ENCODE results near the gene TRIP11. TPM values are rescaled to one million over a fixed set of nuclear protein-coding genes. Genes with fewer than 3 reads are reported as not detected.
A peak's percentile ranks its signal among the peaks of the same experiment; 100 is the strongest.

TRIP11 gene
- total and polyA plus RNA-seq, 2 of the 13 experiments (the other 11 are each of a cell fraction or from before 2014, with no cell fraction given): 10.9 to 32.8 TPM

DNA sequence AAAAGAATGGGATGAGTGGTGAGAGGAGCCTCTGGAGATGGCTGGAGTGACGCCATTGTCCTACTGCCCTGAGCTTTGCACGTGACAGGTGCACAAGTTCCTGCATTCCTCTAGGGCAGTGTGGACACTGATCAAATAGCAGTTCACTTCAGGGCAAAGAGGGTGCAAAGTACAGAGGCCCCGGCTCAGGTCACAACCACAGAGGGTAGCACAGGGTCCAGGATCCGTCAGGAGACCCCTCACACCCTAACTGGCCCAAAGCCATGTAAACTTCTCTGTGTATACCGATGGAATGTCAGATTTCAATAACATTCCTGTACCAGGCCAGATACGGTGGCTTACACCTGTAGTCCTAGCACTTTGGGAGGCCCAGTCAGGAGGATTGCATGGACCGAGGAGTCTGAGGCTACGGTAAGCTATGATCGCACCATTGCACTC, 82.0 kb downstream of the TRIP11 start (continued):
- TF ChIP-seq, protein P1, sequence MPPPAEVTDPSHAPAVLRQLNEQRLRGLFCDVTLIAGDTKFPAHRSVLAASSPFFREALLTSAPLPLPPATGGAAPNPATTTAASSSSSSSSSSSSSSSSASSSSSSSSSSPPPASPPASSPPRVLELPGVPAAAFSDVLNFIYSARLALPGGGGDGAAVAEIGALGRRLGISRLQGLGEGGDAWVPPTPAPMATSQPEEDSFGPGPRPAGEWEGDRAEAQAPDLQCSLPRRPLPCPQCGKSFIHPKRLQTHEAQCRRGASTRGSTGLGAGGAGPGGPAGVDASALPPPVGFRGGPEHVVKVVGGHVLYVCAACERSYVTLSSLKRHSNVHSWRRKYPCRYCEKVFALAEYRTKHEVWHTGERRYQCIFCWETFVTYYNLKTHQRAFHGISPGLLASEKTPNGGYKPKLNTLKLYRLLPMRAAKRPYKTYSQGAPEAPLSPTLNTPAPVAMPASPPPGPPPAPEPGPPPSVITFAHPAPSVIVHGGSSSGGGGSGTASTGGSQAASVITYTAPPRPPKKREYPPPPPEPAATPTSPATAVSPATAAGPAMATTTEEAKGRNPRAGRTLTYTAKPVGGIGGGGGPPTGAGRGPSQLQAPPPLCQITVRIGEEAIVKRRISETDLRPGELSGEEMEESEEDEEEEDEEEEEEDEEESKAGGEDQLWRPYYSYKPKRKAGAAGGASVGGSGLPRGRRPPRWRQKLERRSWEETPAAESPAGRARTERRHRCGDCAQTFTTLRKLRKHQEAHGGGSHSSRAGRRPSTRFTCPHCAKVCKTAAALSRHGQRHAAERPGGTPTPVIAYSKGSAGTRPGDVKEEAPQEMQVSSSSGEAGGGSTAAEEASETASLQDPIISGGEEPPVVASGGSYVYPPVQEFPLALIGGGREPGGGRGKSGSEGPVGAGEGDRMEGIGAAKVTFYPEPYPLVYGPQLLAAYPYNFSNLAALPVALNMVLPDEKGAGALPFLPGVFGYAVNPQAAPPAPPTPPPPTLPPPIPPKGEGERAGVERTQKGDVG (CRISPR knock-in tag; IDR thresholded peaks at IDR 0.05; ENCODE audit: borderline replicate concordance): peak; percentile 49; the same call in 1 of the 2 replicates
- TF ChIP-seq ZNF543 (CRISPR knock-in tag; IDR thresholded peaks at IDR 0.05): peak; percentile 78; the same call in 1 of the 2 replicates
- TF ChIP-seq PRMT3 (CRISPR knock-in tag; IDR thresholded peaks at IDR 0.05; ENCODE audit: borderline replicate concordance, low read depth): no peak
- no peak for TF ChIP-seq HOXA5 (CRISPR knock-in tag; IDR thresholded peaks at IDR 0.05)
- peak; percentile 79 for TF ChIP-seq KAT8 (CRISPR knock-in tag; IDR thresholded peaks at IDR 0.05)
- TF ChIP-seq BRD4 (CRISPR knock-in tag; IDR thresholded peaks at IDR 0.05): no peak
- no peak for TF ChIP-seq IRX3 (CRISPR knock-in tag; IDR thresholded peaks at IDR 0.05; ENCODE audit: borderline replicate concordance, low read depth)
- TF ChIP-seq CCAR2 (optimal IDR thresholded peaks at IDR 0.05; ENCODE audit: low read depth, low read length): no peak
- TF ChIP-seq CEBPB (IDR thresholded peaks at IDR 0.05; ENCODE audit: borderline replicate concordance, low read depth, low read length): 0 out of 2 replicates have a peak, but pooled peaks have one; percentile 12
- TF ChIP-seq FOXO1 (CRISPR knock-in tag; IDR thresholded peaks at IDR 0.05): peak; percentile 58; the same call in 1 of the 2 replicates
- peak; percentile 12; the same call in 1 of the 2 replicates for TF ChIP-seq SMC3 (IDR thresholded peaks at IDR 0.05; ENCODE audit: low read length)
- TF ChIP-seq WIZ (CRISPR knock-in tag; IDR thresholded peaks at IDR 0.05): 0 out of 2 replicates have a peak, but pooled peaks have one; percentile 59
- TF ChIP-seq, protein P2, sequence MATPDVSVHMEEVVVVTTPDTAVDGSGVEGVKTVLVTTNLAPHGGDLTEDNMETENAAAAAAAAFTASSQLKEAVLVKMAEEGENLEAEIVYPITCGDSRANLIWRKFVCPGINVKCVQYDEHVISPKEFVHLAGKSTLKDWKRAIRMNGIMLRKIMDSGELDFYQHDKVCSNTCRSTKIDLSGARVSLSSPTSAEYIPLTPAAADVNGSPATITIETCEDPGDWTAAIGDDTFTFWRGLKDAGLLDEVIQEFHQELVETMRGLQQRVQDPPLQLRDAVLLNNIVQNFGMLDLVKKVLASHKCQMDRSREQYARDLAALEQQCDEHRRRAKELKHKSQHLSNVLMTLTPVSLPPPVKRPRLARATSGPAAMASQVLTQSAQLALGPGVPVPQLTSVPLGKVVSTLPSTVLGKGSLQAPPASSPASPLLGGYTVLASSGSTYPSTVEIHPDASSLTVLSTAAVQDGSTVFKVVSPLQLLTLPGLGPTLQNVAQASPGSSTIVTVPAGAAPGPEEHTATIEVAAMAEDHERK (CRISPR knock-in tag; IDR thresholded peaks at IDR 0.05; ENCODE audit: low read depth): no peak
- TF ChIP-seq, protein P3, sequence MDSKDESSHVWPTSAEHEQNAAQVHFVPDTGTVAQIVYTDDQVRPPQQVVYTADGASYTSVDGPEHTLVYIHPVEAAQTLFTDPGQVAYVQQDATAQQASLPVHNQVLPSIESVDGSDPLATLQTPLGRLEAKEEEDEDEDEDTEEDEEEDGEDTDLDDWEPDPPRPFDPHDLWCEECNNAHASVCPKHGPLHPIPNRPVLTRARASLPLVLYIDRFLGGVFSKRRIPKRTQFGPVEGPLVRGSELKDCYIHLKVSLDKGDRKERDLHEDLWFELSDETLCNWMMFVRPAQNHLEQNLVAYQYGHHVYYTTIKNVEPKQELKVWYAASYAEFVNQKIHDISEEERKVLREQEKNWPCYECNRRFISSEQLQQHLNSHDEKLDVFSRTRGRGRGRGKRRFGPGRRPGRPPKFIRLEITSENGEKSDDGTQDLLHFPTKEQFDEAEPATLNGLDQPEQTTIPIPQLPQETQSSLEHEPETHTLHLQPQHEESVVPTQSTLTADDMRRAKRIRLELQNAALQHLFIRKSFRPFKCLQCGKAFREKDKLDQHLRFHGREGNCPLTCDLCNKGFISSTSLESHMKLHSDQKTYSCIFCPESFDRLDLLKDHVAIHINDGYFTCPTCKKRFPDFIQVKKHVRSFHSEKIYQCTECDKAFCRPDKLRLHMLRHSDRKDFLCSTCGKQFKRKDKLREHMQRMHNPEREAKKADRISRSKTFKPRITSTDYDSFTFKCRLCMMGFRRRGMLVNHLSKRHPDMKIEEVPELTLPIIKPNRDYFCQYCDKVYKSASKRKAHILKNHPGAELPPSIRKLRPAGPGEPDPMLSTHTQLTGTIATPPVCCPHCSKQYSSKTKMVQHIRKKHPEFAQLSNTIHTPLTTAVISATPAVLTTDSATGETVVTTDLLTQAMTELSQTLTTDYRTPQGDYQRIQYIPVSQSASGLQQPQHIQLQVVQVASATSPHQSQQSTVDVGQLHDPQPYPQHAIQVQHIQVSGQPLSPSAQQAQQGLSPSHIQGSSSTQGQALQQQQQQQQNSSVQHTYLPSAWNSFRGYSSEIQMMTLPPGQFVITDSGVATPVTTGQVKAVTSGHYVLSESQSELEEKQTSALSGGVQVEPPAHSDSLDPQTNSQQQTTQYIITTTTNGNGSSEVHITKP (CRISPR knock-in tag; IDR thresholded peaks at IDR 0.05; ENCODE audit: low read depth): 0 out of 2 replicates have a peak, but pooled peaks have one; percentile 48
- peak; percentile 99 for TF ChIP-seq HNF4A (CRISPR knock-in tag; IDR thresholded peaks at IDR 0.05)
- no peak for TF ChIP-seq TOPORS (CRISPR knock-in tag; IDR thresholded peaks at IDR 0.05)
- TF ChIP-seq CBFB (CRISPR knock-in tag; IDR thresholded peaks at IDR 0.05): 0 out of 2 replicates have a peak, but pooled peaks have one; percentile 34
- TF ChIP-seq ZC3H13 (CRISPR knock-in tag; IDR thresholded peaks at IDR 0.05): no peak
- no peak for TF ChIP-seq IKZF1 (IDR thresholded peaks at IDR 0.05)
- TF ChIP-seq HDAC1 (CRISPR knock-in tag; IDR thresholded peaks at IDR 0.05): peak; percentile 67; the same call in 1 of the 2 replicates
- TF ChIP-seq, protein P4, sequence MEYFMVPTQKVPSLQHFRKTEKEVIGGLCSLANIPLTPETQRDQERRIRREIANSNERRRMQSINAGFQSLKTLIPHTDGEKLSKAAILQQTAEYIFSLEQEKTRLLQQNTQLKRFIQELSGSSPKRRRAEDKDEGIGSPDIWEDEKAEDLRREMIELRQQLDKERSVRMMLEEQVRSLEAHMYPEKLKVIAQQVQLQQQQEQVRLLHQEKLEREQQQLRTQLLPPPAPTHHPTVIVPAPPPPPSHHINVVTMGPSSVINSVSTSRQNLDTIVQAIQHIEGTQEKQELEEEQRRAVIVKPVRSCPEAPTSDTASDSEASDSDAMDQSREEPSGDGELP (IDR thresholded peaks at IDR 0.05; ENCODE audit: borderline replicate concordance, low read depth): 0 out of 2 replicates have a peak, but pooled peaks have one; percentile 24
- peak; percentile 96 for TF ChIP-seq ZNF460 (CRISPR knock-in tag; IDR thresholded peaks at IDR 0.05; ENCODE audit: borderline replicate concordance)

Data from HepG2 (cell line).